KMS-11 (cell line): ENCODE results near the gene ANKRD35.

Experiments used
- H2AFZ ChIP-seq: fragments of 200-600 bp; sonication (generic); 2 replicates; pipeline ENCODE4 v1.6.1; 2016; ENCODE audit warnings: antibody characterized with exemption, mixed run types, low read depth
- H3K27ac ChIP-seq: fragments of 200-600 bp; sonication (generic); 2 replicates; pipeline ENCODE4 v1.6.1; 2016; ENCODE audit warnings: mild to moderate bottlenecking, mixed run types
- H3K27me3 ChIP-seq: fragments of 200-600 bp; sonication (generic); 2 replicates; pipeline ENCODE4 v1.6.1; 2017; ENCODE audit warnings: mild to moderate bottlenecking, low read depth, mixed run types, moderate library complexity; ENCODE audit not compliant: insufficient read depth
- H3K36me3 ChIP-seq: fragments of 200-600 bp; sonication (generic); 2 replicates; pipeline ENCODE4 v1.6.1; 2017; ENCODE audit warnings: mild to moderate bottlenecking, mixed run types; ENCODE audit not compliant: insufficient read depth
- H3K4me1 ChIP-seq: fragments of 200-600 bp; sonication (generic); 2 replicates; pipeline ENCODE4 v1.6.1; 2016; ENCODE audit warnings: mild to moderate bottlenecking, low read depth, mixed run types; ENCODE audit not compliant: poor library complexity, severe bottlenecking
- H3K4me2 ChIP-seq: fragments of 200-600 bp; sonication (generic); 2 replicates; pipeline ENCODE4 v1.7.0; 2016; ENCODE audit warnings: mild to moderate bottlenecking, mixed run types
- H3K4me3 ChIP-seq: fragments of 200-600 bp; sonication (generic); IDR thresholded peaks from 2 replicates; pipeline ENCODE4 v1.6.1; 2017; ENCODE audit warnings: low read depth, low read length, mixed read lengths; ENCODE audit not compliant: insufficient read depth
- H3K79me2 ChIP-seq: fragments of 200-600 bp; sonication (generic); 2 replicates; pipeline ENCODE4 v1.6.1; 2016; ENCODE audit warnings: low read depth, mixed run types; ENCODE audit not compliant: insufficient read depth
- H3K9ac ChIP-seq: fragments of 200-600 bp; sonication (generic); 2 replicates; pipeline ENCODE4 v1.6.1; 2016; ENCODE audit warnings: mild to moderate bottlenecking, mixed run types
- H4K20me1 ChIP-seq: fragments of 200-600 bp; sonication (generic); 2 replicates; pipeline ENCODE4 v1.6.1; 2016; ENCODE audit warnings: mild to moderate bottlenecking, mixed run types; ENCODE audit not compliant: insufficient read depth
- TF ChIP-seq, protein P1 (sequence below): fragments of 200-600 bp; sonication (generic); conservative IDR thresholded peaks from 2 replicates; pipeline ENCODE4 v1.6.1; 2017; ENCODE audit warnings: low read depth, mild to moderate bottlenecking, antibody characterized with exemption, low read length, moderate library complexity, mixed read lengths

The ANKRD35 gene

DNA sequence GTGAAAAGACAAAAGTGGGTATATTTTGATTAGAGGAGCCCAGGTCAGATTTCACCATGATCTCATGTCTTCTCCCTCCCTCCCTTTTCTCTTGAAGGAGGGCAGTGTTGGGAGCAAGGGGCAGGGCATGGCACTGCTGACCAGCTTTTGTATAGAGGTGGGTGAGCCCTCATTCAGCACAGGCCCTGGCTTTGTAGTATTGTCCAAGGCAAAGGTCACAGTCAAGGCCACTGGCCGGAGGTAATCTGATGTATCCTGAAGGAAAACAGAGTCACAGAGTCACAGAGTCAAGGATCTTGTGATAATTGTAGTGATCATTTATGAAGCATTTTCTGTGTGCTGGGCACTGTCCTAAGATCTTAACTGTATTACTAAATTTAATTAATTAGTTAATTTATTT, 12.3 kb upstream of the ANKRD35 start:
- H3K27ac ChIP-seq = no peak overlapping the region
- no peaks in the 10 kb centered on the region for H3K79me2 ChIP-seq
- H4K20me1 ChIP-seq = no peaks in the 10 kb centered on the region
- no peak overlapping the region for H3K9ac ChIP-seq
- no peaks in the 10 kb centered on the region for H3K36me3 ChIP-seq
- TF ChIP-seq, protein P1, sequence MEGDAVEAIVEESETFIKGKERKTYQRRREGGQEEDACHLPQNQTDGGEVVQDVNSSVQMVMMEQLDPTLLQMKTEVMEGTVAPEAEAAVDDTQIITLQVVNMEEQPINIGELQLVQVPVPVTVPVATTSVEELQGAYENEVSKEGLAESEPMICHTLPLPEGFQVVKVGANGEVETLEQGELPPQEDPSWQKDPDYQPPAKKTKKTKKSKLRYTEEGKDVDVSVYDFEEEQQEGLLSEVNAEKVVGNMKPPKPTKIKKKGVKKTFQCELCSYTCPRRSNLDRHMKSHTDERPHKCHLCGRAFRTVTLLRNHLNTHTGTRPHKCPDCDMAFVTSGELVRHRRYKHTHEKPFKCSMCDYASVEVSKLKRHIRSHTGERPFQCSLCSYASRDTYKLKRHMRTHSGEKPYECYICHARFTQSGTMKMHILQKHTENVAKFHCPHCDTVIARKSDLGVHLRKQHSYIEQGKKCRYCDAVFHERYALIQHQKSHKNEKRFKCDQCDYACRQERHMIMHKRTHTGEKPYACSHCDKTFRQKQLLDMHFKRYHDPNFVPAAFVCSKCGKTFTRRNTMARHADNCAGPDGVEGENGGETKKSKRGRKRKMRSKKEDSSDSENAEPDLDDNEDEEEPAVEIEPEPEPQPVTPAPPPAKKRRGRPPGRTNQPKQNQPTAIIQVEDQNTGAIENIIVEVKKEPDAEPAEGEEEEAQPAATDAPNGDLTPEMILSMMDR = no peak
- no peaks in the 10 kb centered on the region for H3K27me3 ChIP-seq
- no peak overlapping the region for H3K4me3 ChIP-seq
- H2AFZ ChIP-seq = no peak overlapping the region
- no peak overlapping the region for H3K4me2 ChIP-seq
- no peaks in the 10 kb centered on the region for H3K4me1 ChIP-seq

DNA sequence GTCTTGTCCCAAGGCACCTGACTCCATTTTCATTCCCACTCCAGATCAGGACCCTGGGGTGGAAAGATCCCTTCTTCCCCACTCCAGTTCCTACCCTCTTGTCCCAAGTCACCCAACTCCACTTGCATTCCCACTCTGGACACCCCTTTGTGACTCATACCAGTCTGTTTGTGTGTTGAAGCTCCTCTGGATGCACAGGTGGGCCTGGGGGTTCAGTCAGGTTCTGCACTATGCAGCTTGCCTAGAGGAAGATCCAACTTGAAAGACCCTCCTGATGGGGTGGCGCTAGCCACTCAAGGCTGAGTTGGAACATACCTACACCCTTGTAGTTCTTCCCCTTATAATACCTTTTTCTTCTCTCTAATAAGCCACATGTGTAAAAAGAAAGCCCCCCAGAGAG, 9.8 kb upstream of the ANKRD35 start:
- Histone ChIP-seq H3K27ac (no peak overlapping the region), H3K4me2 (no peak overlapping the region), H3K27me3 (no peaks in the 10 kb centered on the region), H3K36me3 (no peaks in the 10 kb centered on the region), H2AFZ (no peak overlapping the region), H3K79me2 (no peaks in the 10 kb centered on the region), H4K20me1 (no peaks in the 10 kb centered on the region), H3K4me3 (no peak overlapping the region), H3K9ac (no peak overlapping the region), H3K4me1 (peaks cover 9% of the 10 kb centered on the region)
- TF ChIP-seq, protein P1 = no peak

DNA sequence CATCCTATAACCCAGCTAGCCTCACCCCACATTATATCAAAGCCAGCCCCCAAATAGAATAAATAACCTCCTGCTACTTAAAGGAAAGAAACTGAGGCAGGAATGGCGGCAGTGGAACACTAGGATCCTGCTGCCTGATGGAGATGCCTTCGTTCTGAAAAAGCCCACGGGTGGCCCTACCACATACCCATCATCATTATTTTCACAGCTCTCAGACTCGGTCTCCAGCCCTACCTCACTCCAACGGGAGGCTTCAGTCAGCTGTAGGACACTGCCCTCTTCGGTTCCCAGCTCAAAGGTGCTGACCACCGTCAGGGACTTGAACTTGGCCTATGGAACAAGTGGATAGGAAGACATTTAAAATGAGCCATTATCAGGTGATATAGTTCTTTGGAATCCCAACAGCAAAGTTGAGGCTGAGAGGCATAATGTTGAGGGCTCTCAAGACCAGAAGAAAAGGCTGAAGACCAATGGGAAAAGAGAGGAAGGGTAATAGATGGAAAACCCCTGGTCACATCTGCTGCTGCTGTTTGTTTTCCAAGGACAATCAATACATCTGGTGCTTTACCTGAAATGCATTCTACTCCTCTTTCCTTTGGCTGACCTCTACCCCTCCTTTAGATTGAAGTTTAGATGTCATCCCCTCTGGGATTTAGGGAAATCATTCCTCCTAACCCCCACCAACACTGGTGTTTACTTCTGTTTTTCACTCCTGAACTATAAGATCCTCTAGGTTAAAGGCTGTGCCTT, 7.8 kb upstream of the ANKRD35 start:
- Histone ChIP-seq H3K9ac (no peak overlapping the region), H2AFZ (no peak overlapping the region), H3K4me2 (no peak overlapping the region)

DNA sequence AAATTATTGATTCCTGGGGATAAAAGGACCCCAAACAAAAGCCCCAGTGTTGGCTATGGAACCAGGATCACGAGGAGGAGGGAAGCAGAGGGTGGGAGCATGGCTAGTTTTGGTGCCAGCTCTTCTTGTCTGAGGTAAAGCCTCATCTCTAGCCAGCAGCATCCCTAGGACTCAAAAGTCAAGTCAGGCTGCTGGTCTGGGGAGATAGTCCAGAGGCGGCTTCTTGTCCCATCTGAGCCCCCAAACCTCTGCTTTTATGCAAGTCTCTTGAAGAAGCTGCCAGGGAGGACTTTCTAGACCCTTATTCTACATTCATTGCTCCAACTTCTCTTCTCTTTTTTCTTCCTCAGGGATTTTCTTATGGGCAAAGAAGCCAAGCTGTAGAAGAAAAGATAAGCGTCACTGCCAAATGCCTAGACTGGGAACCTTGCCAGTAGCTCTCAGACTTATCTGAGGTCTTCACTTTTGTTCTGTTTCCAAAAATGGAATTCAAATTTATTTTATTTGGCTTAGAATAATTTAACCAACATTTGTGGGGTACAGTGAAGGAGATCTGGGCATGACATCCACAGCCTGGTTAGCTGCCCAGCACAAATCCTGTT, 6.9 kb upstream of the ANKRD35 start:
- H2AFZ ChIP-seq = peak overlapping the region; percentile 38; the same call in 1 of the 2 replicates

More for the DNA sequence above, 7.8 kb upstream of the ANKRD35 start:
- Histone ChIP-seq H3K4me1 (peaks cover 9% of the 10 kb centered on the region), H3K79me2 (no peaks in the 10 kb centered on the region), H3K36me3 (no peaks in the 10 kb centered on the region), H3K27ac (no peak overlapping the region), H3K4me3 (no peak overlapping the region), H3K27me3 (no peaks in the 10 kb centered on the region), H4K20me1 (no peaks in the 10 kb centered on the region)
- TF ChIP-seq, protein P1 = no peak

More for the DNA sequence above, 6.9 kb upstream of the ANKRD35 start:
- Histone ChIP-seq H3K79me2 (no peaks in the 10 kb centered on the region), H3K27ac (no peak overlapping the region), H4K20me1 (no peaks in the 10 kb centered on the region), H3K4me1 (peaks cover 9% of the 10 kb centered on the region), H3K9ac (no peak overlapping the region), H3K36me3 (no peaks in the 10 kb centered on the region), H3K4me3 (no peak overlapping the region), H3K4me2 (no peak overlapping the region), H3K27me3 (no peaks in the 10 kb centered on the region)
- TF ChIP-seq, protein P1 = no peak
